ENCODE measurements around the gene SEPTIN12. TPM values are rescaled to one million over a fixed set of nuclear protein-coding genes. Genes with fewer than 3 reads are reported as not detected.
A peak's percentile ranks its signal among the peaks of the same experiment; 100 is the strongest.

Gene SEPTIN12
- total and polyA plus RNA-seq, 2 donors = 0.14 TPM; not detected in 1

- Histone ChIP-seq H3K4me3 (ENCODE audit: low read length in 2 of 2) (peak overlapping the region; percentile 73 to 93), H3K4me1 (ENCODE audit: control insufficient read depth in 2 of 2, insufficient read depth in 2 of 2, low read length in 2 of 2) (peaks cover 10 to 17% of the 10 kb centered on the region in 2 donors), H3K27me3 (ENCODE audit: control insufficient read depth in 2 of 2, insufficient read depth in 1 of 2, low read length in 1 of 2) (no peaks in the 10 kb centered on the region), H3K36me3 (ENCODE audit: control insufficient read depth in 2 of 2, insufficient read depth in 2 of 2, low read length in 1 of 2) (peaks cover 2 to 7% of the 10 kb centered on the region in 2 donors), H3K9me3 (ENCODE audit: control insufficient read depth in 2 of 2, insufficient read depth in 1 of 2, low read length in 1 of 2) (peaks cover 0 to 4% of the 10 kb centered on the region in 2 donors), H3K27ac (ENCODE audit: low read depth in 1 of 2, low read length in 1 of 2) (no peak overlapping the region)
- DNase-seq (ENCODE audit: low read depth in 6 of 9, low spot score in 9 of 9) = no peak
- WGBS = 46% methylated on average over 17 of the region's 17 CpGs
Observed at GRCh38 chr16:4733211-4733742, 54.9 kb downstream of the SEPTIN12 start.

GRCh38 chr16:4729876-4730275, 58.3 kb downstream of the SEPTIN12 start:
- H3K9me3 ChIP-seq (ENCODE audit: control insufficient read depth in 2 of 2, insufficient read depth in 1 of 2, low read length in 1 of 2) = peaks cover 0 to 4% of the 10 kb centered on the region in 2 donors
- no peak for DNase-seq (ENCODE audit: low read depth in 6 of 9, low spot score in 9 of 9)
- peaks cover 9 to 23% of the 10 kb centered on the region in 2 donors for H3K36me3 ChIP-seq (ENCODE audit: control insufficient read depth in 2 of 2, insufficient read depth in 2 of 2, low read length in 1 of 2)
- H3K4me3 ChIP-seq (ENCODE audit: low read length in 2 of 2) = no peak overlapping the region
- WGBS = 98% methylated on average over 15 of the region's 15 CpGs
- H3K27ac ChIP-seq (ENCODE audit: low read depth in 1 of 2, low read length in 1 of 2) = no peak overlapping the region
- peaks cover 4 to 8% of the 10 kb centered on the region in 2 donors for H3K4me1 ChIP-seq (ENCODE audit: control insufficient read depth in 2 of 2, insufficient read depth in 2 of 2, low read length in 2 of 2)
- no peaks in the 10 kb centered on the region for H3K27me3 ChIP-seq (ENCODE audit: control insufficient read depth in 2 of 2, insufficient read depth in 1 of 2, low read length in 1 of 2)

- Histone ChIP-seq H3K4me1 (ENCODE audit: control insufficient read depth in 2 of 2, insufficient read depth in 2 of 2, low read length in 2 of 2) (peaks cover 4 to 6% of the 10 kb centered on the region in 2 donors), H3K4me3 (ENCODE audit: low read length in 2 of 2) (no peak overlapping the region), H3K27me3 (ENCODE audit: control insufficient read depth in 2 of 2, insufficient read depth in 1 of 2, low read length in 1 of 2) (no peaks in the 10 kb centered on the region), H3K9me3 (ENCODE audit: control insufficient read depth in 2 of 2, insufficient read depth in 1 of 2, low read length in 1 of 2) (no peaks in the 10 kb centered on the region), H3K27ac (ENCODE audit: low read depth in 1 of 2, low read length in 1 of 2) (no peak overlapping the region), H3K36me3 (ENCODE audit: control insufficient read depth in 2 of 2, insufficient read depth in 2 of 2, low read length in 1 of 2) (peaks cover 9 to 28% of the 10 kb centered on the region in 2 donors)
- DNase-seq (ENCODE audit: low read depth in 6 of 9, low spot score in 9 of 9) = no peak
- WGBS = 98% methylated on average over 8 of the region's 8 CpGs
Observed at GRCh38 chr16:4728676-4729075, 59.5 kb downstream of the SEPTIN12 start.

Other genes with a start within 250 kb of the SEPTIN12 start
- gene CDIP1, start 249.6 kb downstream of the SEPTIN12 start, total RNA-seq = 15.7 TPM
- 24.9 TPM for gene CDIP1, start 249.6 kb downstream of the SEPTIN12 start, polyA plus RNA-seq
- gene C16orf96, start 232.0 kb downstream of the SEPTIN12 start, total RNA-seq = 0.05 TPM
- gene C16orf96, start 232.0 kb downstream of the SEPTIN12 start, polyA plus RNA-seq = 0.05 TPM
- gene UBALD1, start 173.5 kb downstream of the SEPTIN12 start, total RNA-seq = 5.9 TPM
- 20.4 TPM for gene UBALD1, start 173.5 kb downstream of the SEPTIN12 start, polyA plus RNA-seq
- 8.4 TPM for gene MGRN1, start 163.5 kb downstream of the SEPTIN12 start, total RNA-seq
- gene MGRN1, start 163.5 kb downstream of the SEPTIN12 start, polyA plus RNA-seq = 16.0 TPM
- 35.4 TPM for gene NUDT16L1, start 94.8 kb downstream of the SEPTIN12 start, total RNA-seq
- 37.1 TPM for gene NUDT16L1, start 94.8 kb downstream of the SEPTIN12 start, polyA plus RNA-seq
- gene ANKS3, start 54.1 kb downstream of the SEPTIN12 start, total RNA-seq = 9.8 TPM
- 34.0 TPM for gene ANKS3, start 54.1 kb downstream of the SEPTIN12 start, polyA plus RNA-seq
- 0.38 TPM for gene DNAAF8, start 53.8 kb downstream of the SEPTIN12 start, total RNA-seq
- gene DNAAF8, start 53.8 kb downstream of the SEPTIN12 start, polyA plus RNA-seq = 1.1 TPM
- gene ZNF500, start 21.2 kb downstream of the SEPTIN12 start, total RNA-seq = 7.7 TPM
- gene ZNF500, start 21.2 kb downstream of the SEPTIN12 start, polyA plus RNA-seq = 13.8 TPM
- 3.9 TPM for gene SMIM22, start 7.0 kb upstream of the SEPTIN12 start, total RNA-seq
- 16.2 TPM for gene SMIM22, start 7.0 kb upstream of the SEPTIN12 start, polyA plus RNA-seq
- 28.0 TPM for gene ROGDI, start 14.3 kb upstream of the SEPTIN12 start, total RNA-seq
- 40.8 TPM for gene ROGDI, start 14.3 kb upstream of the SEPTIN12 start, polyA plus RNA-seq
- gene GLYR1, start 58.9 kb upstream of the SEPTIN12 start, total RNA-seq = 36.4 TPM
- 59.1 TPM for gene GLYR1, start 58.9 kb upstream of the SEPTIN12 start, polyA plus RNA-seq
- 12.9 TPM for gene UBN1, start 59.1 kb upstream of the SEPTIN12 start, total RNA-seq
- 9.2 TPM for gene UBN1, start 59.1 kb upstream of the SEPTIN12 start, polyA plus RNA-seq
- gene PPL, start 148.8 kb upstream of the SEPTIN12 start, total RNA-seq = 3.7 TPM
- gene PPL, start 148.8 kb upstream of the SEPTIN12 start, polyA plus RNA-seq = 14.3 TPM
- 0.24 TPM for gene SEC14L5, start 170.0 kb upstream of the SEPTIN12 start, total RNA-seq
- gene SEC14L5, start 170.0 kb upstream of the SEPTIN12 start, polyA plus RNA-seq = 0.14 TPM
- 6.7 TPM for gene NAGPA, start 245.6 kb upstream of the SEPTIN12 start, total RNA-seq
- gene NAGPA, start 245.6 kb upstream of the SEPTIN12 start, polyA plus RNA-seq = 10.3 TPM